HepG2 (cell line): ENCODE data around the gene SEMA4A. TPM values are rescaled to one million over a fixed set of nuclear protein-coding genes. Genes with fewer than 3 reads are reported as not detected.

Experiments used
- GATAD2A ChIP-seq: IDR thresholded peaks from 2 replicates; pipeline ENCODE4 v1.6.1; 2016
- KLF6 ChIP-seq: IDR thresholded peaks from 2 replicates; pipeline ENCODE4 v1.8.0; 2016; ENCODE audit warnings: missing biosample characterization, missing genetic modification reagents
- NKX3-1 ChIP-seq: sonication (generic); formaldehyde crosslinking; IDR thresholded peaks from 2 replicates; pipeline ENCODE4 v1.5.0; 2020; ENCODE audit warnings: missing genetic modification reagents
- PHF5A ChIP-seq: IDR thresholded peaks from one replicate; pipeline ENCODE4 v1.6.1; 2018; ENCODE audit warnings: low read depth, missing genetic modification reagents; ENCODE audit not compliant: unreplicated experiment
- SCMH1 ChIP-seq: sonication (generic); formaldehyde crosslinking; IDR thresholded peaks from 2 replicates; pipeline ENCODE4 v1.9.0; 2021; ENCODE audit warnings: missing genetic modification reagents, mild to moderate bottlenecking, borderline replicate concordance
- SKIL ChIP-seq: sonication (generic); formaldehyde crosslinking; IDR thresholded peaks from 2 replicates; pipeline ENCODE4 v1.8.0; 2022; ENCODE audit warnings: missing genetic modification reagents, mild to moderate bottlenecking, moderate library complexity, borderline replicate concordance
- ZNF350 ChIP-seq: sonication (generic); formaldehyde crosslinking; IDR thresholded peaks from 2 replicates; pipeline ENCODE4 v1.4.0; 2020; ENCODE audit warnings: mild to moderate bottlenecking, low read depth, missing genetic modification reagents, borderline replicate concordance
- ZNF552 ChIP-seq: sonication (generic); formaldehyde crosslinking; IDR thresholded peaks from 2 replicates; pipeline ENCODE4 v1.9.0; 2022; ENCODE audit warnings: missing genetic modification reagents, mild to moderate bottlenecking, borderline replicate concordance
- polyA plus RNA-seq, 8 experiments: library from polyadenylated mRNA; depleted of rRNA in 3 of 8; stranded (reverse) in 7 of 8; unstranded in 1 of 8; fragments of >200 nt; fragmentation: Illumina TruSeq in 4 of 8; extraction: Trizol in 4 of 8; gene quantifications; 2 replicates each; pipeline versions ENCODE4 v1.2.1 to v1.2.3, GENCODE V29; 2011 to 2016; ENCODE audit warnings: low read depth in 4 of 8, missing spikeins in 1 of 8, mixed read lengths in 1 of 8; ENCODE audit not compliant: insufficient read depth in 1 of 8
- total RNA-seq, 5 experiments: library from RNA; depleted of rRNA; stranded (reverse); fragments of >200 nt; fragmentation: Illumina TruSeq; extraction: Trizol; gene quantifications; 2 replicates each; pipeline ENCODE4 v1.2.3, GENCODE V29; 2016; ENCODE audit warnings: low read depth in 1 of 5
- TF ChIP-seq, protein P1 (sequence below): sonication (generic); formaldehyde crosslinking; IDR thresholded peaks from 2 replicates; pipeline ENCODE4 v1.5.1; 2020; ENCODE audit warnings: missing genetic modification reagents, mild to moderate bottlenecking, borderline replicate concordance

The SEMA4A gene
- total and polyA plus RNA-seq, 2 of the 13 experiments (the other 11 are each of a cell fraction or from before 2014, with no cell fraction given) = 0.09 to 0.20 TPM

DNA sequence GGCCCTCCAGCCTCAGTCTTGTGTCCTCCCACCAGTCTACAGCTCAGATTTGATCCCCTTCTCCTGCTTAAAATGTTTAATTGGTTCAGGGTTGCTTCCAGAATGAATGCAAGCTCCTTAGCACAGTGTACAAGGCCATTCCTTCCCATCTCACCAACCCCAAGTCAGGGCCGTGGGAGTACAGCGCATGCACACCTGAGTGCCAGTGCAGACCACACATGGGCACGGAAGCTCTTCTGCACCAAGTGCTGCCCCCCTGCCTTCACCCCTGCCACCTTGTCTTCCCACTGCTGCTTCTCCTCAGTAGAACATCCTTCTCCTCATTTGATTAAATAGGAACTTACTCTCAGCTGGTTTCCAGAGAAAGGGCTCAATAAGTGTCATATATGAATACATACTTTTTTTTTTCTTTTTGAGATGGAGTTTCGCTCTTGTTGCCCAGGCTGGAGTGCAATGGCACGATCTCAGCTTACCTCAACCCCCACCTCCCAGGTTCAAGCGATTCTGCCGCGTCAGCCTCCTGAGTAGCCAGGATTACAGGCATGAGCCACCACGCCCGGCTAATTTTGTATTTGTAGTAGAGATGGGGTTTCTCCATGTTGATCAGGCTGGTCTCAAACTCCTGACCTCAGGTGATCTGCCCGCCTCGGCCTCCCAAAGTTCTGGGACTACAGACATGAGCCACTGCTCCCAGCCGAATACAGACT is 68.8 kb downstream of the SEMA4A start (continued):
- TF ChIP-seq, protein P1, sequence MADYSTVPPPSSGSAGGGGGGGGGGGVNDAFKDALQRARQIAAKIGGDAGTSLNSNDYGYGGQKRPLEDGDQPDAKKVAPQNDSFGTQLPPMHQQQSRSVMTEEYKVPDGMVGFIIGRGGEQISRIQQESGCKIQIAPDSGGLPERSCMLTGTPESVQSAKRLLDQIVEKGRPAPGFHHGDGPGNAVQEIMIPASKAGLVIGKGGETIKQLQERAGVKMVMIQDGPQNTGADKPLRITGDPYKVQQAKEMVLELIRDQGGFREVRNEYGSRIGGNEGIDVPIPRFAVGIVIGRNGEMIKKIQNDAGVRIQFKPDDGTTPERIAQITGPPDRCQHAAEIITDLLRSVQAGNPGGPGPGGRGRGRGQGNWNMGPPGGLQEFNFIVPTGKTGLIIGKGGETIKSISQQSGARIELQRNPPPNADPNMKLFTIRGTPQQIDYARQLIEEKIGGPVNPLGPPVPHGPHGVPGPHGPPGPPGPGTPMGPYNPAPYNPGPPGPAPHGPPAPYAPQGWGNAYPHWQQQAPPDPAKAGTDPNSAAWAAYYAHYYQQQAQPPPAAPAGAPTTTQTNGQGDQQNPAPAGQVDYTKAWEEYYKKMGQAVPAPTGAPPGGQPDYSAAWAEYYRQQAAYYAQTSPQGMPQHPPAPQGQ (CRISPR knock-in tag) = no peak
- no peak for TF ChIP-seq ZNF552 (CRISPR knock-in tag)
- no peak for TF ChIP-seq SKIL (CRISPR knock-in tag)
- no peak for TF ChIP-seq PHF5A
- TF ChIP-seq ZNF350 (CRISPR knock-in tag) = no peak
- TF ChIP-seq NKX3-1 (CRISPR knock-in tag) = no peak
- no peak for TF ChIP-seq GATAD2A (CRISPR knock-in tag)
- no peak for TF ChIP-seq SCMH1
- TF ChIP-seq KLF6 (CRISPR knock-in tag) = no peak
- TF ChIP-seq, all 625 proteins: peak for 0
